ENCODE data around the gene CTAG1A.
A peak's percentile ranks its signal among the peaks of the same experiment; 100 is the strongest.
"Not testable (repeated sequence)": the region's sequence is repeated elsewhere in the genome, so short reads cannot be mapped to it uniquely, and the experiment has no call there.

Gene CTAG1A

DNA sequence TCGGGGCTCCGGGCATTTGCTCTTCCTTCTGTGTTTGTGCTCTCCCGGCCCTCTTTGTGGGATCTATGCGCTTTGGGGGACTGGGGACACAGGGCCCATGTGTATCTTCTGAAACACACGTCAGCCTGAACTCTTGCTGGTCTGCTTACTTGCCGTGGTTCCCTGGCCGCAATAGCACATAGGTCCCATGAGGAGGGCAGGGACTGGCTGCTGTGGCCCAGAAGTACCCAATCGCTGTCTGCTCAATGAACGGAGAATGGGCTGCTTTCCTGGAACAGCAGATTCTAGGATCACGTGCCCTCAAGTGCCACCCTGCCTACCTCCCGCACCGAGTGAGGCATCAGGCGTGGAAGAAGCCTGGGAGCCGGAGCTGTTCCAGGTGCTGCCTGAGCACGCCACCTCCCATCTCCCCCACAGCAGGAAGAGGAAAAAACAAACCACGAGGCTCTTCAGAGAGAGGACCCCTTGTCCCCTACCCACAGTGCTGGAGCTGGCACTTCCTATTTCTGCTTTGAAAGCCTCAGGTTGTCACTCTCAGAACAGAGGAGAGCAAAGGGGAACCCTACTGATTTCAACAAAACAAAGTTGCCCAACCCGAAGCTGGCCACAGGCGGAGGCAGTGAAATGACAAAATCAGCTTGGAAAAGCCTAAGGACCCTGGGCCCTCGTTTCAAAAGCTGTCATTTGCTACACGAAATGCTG, 42.1 kb upstream of the CTAG1A start:
- no peak overlapping the region for H3K4me3 ChIP-seq (ENCODE audit: control insufficient read depth, low read depth, low read length)
- TF ChIP-seq, protein P1, sequence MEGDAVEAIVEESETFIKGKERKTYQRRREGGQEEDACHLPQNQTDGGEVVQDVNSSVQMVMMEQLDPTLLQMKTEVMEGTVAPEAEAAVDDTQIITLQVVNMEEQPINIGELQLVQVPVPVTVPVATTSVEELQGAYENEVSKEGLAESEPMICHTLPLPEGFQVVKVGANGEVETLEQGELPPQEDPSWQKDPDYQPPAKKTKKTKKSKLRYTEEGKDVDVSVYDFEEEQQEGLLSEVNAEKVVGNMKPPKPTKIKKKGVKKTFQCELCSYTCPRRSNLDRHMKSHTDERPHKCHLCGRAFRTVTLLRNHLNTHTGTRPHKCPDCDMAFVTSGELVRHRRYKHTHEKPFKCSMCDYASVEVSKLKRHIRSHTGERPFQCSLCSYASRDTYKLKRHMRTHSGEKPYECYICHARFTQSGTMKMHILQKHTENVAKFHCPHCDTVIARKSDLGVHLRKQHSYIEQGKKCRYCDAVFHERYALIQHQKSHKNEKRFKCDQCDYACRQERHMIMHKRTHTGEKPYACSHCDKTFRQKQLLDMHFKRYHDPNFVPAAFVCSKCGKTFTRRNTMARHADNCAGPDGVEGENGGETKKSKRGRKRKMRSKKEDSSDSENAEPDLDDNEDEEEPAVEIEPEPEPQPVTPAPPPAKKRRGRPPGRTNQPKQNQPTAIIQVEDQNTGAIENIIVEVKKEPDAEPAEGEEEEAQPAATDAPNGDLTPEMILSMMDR (IDR thresholded peaks at IDR 0.05; ENCODE audit: control insufficient read depth, insufficient read depth, low read depth, low read length, missing control alignments) = no peak
- DNase-seq (ENCODE audit: low read depth) = no peak

DNA sequence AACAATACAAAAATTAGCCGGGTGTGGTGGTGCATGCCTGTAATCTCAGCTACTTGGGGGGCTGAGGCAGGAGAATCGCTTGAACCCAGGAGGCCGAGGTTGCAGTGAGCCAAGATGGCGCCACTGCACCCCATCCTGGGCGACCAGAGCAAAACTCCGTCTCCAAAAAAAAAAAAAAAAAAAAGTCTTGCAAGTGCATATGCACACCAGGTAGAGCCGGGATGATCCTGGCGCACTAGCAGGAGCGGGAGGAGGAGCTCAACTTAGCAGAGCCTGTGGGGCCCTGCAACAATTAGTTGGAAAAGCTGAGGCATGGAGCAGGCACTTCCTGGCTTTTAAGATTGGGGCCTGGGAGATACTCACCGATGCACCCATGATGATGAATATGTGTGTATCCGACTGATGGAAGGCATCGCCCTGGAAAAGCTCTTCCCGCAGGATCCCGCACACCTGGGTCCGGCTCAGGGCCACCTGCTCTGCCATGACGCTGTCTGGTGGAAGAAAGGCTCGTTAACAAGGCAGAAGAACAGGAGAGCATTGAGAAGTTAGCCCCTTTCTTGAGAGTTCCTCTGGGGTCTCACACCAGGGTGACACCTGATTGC, 39.2 kb upstream of the CTAG1A start:
- no peak for DNase-seq (ENCODE audit: low read depth)
- TF ChIP-seq, protein P1 (IDR thresholded peaks at IDR 0.05; ENCODE audit: control insufficient read depth, insufficient read depth, low read depth, low read length, missing control alignments) = no peak
- peak overlapping the region; percentile 54 for H3K4me3 ChIP-seq (ENCODE audit: control insufficient read depth, low read depth, low read length)

DNA sequence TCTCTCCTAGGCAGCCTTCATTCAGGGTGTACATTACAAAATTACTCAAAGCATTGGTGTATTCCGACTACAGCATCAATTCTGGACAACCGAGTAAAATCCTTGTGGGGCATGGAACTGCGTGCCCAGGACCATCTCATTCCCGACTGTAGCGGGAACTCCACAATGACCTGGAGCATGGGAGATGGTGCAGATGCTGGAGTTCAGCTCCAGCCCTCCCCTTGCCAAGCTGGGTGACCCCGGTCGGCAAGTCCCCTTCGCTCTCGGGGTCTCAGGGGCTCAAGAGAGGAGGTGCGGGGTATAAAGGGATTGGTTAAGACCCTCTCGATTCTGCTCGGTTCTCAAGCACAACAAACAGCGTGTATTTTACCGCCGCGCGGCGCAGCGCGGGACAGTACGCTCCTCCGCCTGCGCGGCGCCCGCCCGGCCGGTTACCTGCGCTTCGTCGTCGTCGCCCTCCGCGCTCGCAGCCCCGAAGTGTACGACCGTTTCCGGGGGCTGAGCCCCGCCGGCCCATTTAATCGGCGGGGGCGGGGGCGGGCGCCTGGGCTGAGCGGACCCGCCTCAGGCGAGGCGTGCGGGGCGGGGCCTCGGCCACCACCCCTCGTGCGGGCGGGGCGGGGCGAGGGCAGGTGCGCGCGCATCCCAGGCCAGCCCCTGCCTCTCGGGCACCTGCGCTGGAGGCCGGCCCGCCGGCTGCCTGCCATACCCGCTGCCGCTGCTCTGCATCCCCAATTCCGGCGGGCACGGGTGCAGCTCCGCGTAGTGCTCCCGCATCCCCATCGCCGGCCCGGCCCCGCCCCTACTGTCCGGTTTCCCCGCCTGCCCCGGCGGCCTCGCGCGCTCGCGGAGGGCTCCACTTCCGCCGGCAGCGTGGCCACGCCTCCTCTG, 38.3 kb upstream of the CTAG1A start, which contains the start of gene G6PD:
Gene G6PD (minus strand): TSS at position 493 of the 891 bp plus-strand sequence. CDS start 691 bp downstream, outside the sequence.
- no peak for DNase-seq (ENCODE audit: low read depth)
- TF ChIP-seq, protein P1 (IDR thresholded peaks at IDR 0.05; ENCODE audit: control insufficient read depth, insufficient read depth, low read depth, low read length, missing control alignments) = no peak
- peak within 1 kb of the TSS; percentile 54 for H3K4me3 ChIP-seq (ENCODE audit: control insufficient read depth, low read depth, low read length)

DNA sequence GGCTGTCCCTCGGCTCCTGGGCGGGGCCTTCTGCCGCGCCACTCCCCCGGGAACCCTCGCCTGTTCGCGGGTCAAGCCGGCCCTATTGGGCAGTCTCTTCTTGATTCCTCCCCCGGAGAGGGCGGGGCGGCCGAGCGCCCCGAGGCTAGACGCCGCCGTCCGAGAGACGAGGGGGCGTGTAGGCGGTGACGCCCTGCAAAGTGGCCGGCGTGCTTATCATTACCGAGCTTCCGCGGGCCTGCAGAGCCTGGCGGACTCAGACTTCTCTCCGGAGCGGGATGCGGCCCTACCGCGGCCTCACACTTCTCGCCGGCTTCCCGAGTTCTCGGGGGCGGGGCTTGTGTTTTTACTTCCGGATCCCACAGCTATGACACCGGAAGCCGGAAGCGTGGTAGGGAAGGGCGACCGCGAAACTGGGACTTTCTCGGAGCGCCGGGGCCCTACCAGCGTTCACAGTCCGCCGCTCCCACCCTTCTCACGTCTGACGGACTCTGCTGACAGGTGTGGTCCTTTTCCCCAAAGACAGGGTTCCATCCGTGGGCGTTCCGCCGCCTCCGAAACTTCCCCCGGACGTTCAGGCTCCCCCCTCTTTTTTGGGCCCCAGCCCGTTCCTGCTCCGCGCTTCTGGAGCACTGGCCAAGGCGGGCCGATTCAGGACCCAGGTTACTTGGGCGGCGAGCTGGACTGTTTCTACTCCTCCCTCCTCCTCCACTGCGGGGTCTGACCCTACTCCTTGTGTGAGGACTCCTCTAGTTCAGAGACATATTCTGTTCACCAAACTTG, 37.5 kb upstream of the CTAG1A start, which contains the start of gene IKBKG:
Gene IKBKG (plus strand): TSS at position 376 of the 783 bp plus-strand sequence. CDS start 4,383 bp downstream, outside the sequence.
- TF ChIP-seq, protein P1 (IDR thresholded peaks at IDR 0.05; ENCODE audit: control insufficient read depth, insufficient read depth, low read depth, low read length, missing control alignments) = no peak
- DNase-seq (ENCODE audit: low read depth) = peak; percentile 61
- H3K4me3 ChIP-seq (ENCODE audit: control insufficient read depth, low read depth, low read length) = peak within 1 kb of the TSS; percentile 54

DNA sequence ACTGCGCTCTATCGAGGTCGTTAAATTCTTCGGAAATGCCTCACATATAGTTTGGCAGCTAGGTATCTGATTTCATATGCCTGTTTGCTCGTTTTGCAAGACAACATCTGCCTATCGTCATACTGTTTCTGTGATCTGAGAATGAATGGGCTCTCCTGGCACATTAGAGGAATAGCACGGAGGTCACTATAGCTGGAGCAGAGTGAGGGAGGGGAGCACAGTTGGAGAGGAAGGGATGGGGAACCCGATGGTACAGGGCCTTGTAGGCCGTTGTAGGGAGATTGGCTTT, 37.0 kb upstream of the CTAG1A start:
- H3K4me3 ChIP-seq (ENCODE audit: control insufficient read depth, low read depth, low read length) = peak overlapping the region; percentile 54
- TF ChIP-seq, protein P1 (IDR thresholded peaks at IDR 0.05; ENCODE audit: control insufficient read depth, insufficient read depth, low read depth, low read length, missing control alignments) = no peak
- DNase-seq (ENCODE audit: low read depth) = no peak

DNA sequence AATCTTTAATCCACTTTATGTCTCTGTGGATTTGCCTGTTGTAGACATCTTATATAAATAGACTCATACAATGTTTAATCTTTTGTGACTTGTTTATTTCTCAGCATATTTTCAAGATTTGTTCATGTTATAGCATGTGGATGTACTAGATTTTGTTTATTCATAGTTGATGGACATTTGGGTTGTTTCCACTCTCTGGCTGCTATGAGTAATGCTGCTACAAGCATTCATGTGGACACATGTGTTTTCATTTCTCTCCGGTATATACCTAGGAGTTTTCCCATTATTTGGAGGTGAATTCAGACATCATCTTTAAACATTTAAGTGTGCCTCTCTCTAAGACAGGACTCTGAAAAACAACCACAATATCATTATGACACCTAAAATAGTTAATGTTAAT, 35.2 kb upstream of the CTAG1A start:
- no peak overlapping the region for H3K4me3 ChIP-seq (ENCODE audit: control insufficient read depth, low read depth, low read length)
- no peak for DNase-seq (ENCODE audit: low read depth)
- TF ChIP-seq, protein P1 (IDR thresholded peaks at IDR 0.05; ENCODE audit: control insufficient read depth, insufficient read depth, low read depth, low read length, missing control alignments) = no peak

DNA sequence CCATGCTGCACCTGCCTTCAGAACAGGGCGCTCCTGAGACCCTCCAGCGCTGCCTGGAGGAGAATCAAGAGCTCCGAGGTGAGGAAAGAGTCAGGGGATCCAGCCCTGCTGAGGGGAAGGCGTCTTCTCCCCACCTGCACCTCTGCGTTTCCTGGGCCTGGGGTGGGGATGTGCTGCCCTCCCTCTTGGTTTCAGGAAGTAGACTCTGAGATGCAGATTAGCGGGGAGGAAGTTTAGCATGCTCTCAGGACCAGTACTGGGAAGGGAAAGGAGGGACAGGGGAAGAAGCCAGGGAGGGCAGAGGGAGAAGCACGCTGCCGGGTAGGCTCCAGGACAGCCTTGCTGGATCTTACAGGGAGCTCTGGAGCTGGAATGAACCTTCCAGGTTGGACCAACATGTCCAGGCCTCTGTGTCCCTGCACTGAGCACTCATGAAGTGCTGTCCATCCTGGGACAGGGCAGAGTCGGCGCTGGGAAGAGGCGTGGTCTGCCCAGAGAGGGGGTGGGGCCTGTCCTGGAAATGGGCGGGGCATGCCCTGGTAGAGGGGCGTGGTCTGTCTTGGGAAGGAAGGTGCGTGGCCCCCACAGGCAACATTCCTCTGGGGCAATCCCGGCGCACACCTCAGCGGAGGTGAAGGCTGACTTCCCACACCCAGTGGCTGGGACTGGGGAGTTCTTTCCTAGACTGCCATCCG, 32.7 kb upstream of the CTAG1A start:
- H3K4me3 ChIP-seq (ENCODE audit: control insufficient read depth, low read depth, low read length); DNase-seq (ENCODE audit: low read depth): not testable (repeated sequence)

DNA sequence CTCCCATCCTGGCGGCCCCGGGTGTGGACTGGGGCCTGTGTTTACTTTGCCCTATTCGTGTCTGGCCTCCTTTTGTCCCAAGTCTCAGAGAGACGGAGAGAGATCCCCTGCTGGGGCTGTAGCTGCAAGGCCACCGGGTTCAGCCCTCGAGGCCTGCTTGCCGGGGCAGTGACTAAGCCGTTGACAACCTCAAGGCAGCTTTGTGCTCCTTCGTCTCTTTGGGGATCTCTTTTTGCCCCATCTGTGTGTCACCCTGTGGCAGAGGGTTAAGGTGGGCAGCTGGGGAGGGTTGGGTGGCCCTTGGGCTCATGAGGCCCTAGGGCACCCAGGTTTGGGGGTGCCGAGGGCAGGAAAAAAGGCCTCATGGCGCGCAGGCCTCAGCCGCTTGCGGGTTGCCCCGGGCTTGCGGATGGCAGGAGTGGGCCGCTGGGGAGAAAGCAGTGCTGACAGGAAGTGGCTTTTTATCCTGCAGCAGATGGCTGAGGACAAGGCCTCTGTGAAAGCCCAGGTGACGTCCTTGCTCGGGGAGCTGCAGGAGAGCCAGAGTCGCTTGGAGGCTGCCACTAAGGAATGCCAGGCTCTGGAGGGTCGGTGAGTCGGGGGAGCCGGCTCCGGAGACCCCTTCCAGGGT, 26.8 kb upstream of the CTAG1A start:
- not testable (repeated sequence) for H3K4me3 ChIP-seq (ENCODE audit: control insufficient read depth, low read depth, low read length); DNase-seq (ENCODE audit: low read depth)
